ENCODE data around the gene ATP6V0E2. TPM values are rescaled to one million over a fixed set of nuclear protein-coding genes. Genes with fewer than 3 reads are reported as not detected.

The ATP6V0E2 gene
- total RNA-seq, 1 donor from 2014 or later: 54.3 TPM

GRCh38 chr7:149832332-149833041 lies 41.3 kb upstream of the ATP6V0E2 start:
- Mint-ChIP-seq H3K27me3 (ENCODE audit: low read depth) (peaks cover 15% of the 10 kb centered on the region), H3K4me1 (ENCODE audit: low read depth) (peaks cover under 1% of the 10 kb centered on the region), H3K27ac (no peak overlapping the region), H3K9me3 (no peaks in the 10 kb centered on the region), H3K4me3 (ENCODE audit: low read depth) (no peak overlapping the region), H3K36me3 (ENCODE audit: low read depth) (no peaks in the 10 kb centered on the region)
- DNase-seq (ENCODE audit: low spot score): no peak
- intact Hi-C loops (cut with micrococcal nuclease): no loop called here

- H3K36me3 Mint-ChIP-seq (ENCODE audit: low read depth): no peaks in the 10 kb centered on the region
- no peaks in the 10 kb centered on the region for H3K9me3 Mint-ChIP-seq
- no peak overlapping the region for H3K27ac Mint-ChIP-seq
- H3K4me1 Mint-ChIP-seq (ENCODE audit: low read depth): peaks cover 6% of the 10 kb centered on the region
- DNase-seq (ENCODE audit: low spot score): no peak
- no peak overlapping the region for H3K4me3 Mint-ChIP-seq (ENCODE audit: low read depth)
- intact Hi-C loops (cut with micrococcal nuclease): no loop called here
- peaks cover 15% of the 10 kb centered on the region for H3K27me3 Mint-ChIP-seq (ENCODE audit: low read depth)
Observed at GRCh38 chr7:149833495-149834130, 40.2 kb upstream of the ATP6V0E2 start.

- Mint-ChIP-seq H3K9me3 (no peaks in the 10 kb centered on the region), H3K4me1 (ENCODE audit: low read depth) (peaks cover 14% of the 10 kb centered on the region), H3K27me3 (ENCODE audit: low read depth) (peaks cover 15% of the 10 kb centered on the region), H3K4me3 (ENCODE audit: low read depth) (no peak overlapping the region), H3K27ac (no peak overlapping the region), H3K36me3 (ENCODE audit: low read depth) (no peaks in the 10 kb centered on the region)
- intact Hi-C loops (cut with micrococcal nuclease): no loop called here
- DNase-seq (ENCODE audit: low spot score): no peak
Observed at GRCh38 chr7:149834601-149835000, 39.2 kb upstream of the ATP6V0E2 start.

- Mint-ChIP-seq H3K36me3 (ENCODE audit: low read depth) (peaks cover 3% of the 10 kb centered on the region), H3K27me3 (ENCODE audit: low read depth) (peaks cover 15% of the 10 kb centered on the region), H3K4me1 (ENCODE audit: low read depth) (peaks cover 19% of the 10 kb centered on the region), H3K9me3 (no peaks in the 10 kb centered on the region), H3K27ac (no peak overlapping the region), H3K4me3 (ENCODE audit: low read depth) (no peak overlapping the region)
- no peak for DNase-seq (ENCODE audit: low spot score)
- intact Hi-C loops (cut with micrococcal nuclease): loop anchor here (5.0 kb wide), 2 partner anchors 64 to 1221 kb away; partner anchors contain the start of genes CDK5, SLC4A2 and ZNF467
Observed at GRCh38 chr7:149836434-149836833, 37.3 kb upstream of the ATP6V0E2 start.

GRCh38 chr7:149837564-149838223 lies 36.1 kb upstream of the ATP6V0E2 start:
- intact Hi-C loops (cut with micrococcal nuclease): loop anchor here (1.0 to 5.0 kb wide), 5 partner anchors 36 to 1220 kb away; partner anchors contain the start of genes ATP6V0E2, CDK5, SLC4A2 and ZNF467
- Mint-ChIP-seq H3K9me3 (no peaks in the 10 kb centered on the region), H3K27me3 (ENCODE audit: low read depth) (peaks cover 14% of the 10 kb centered on the region), H3K4me1 (ENCODE audit: low read depth) (peaks cover 20% of the 10 kb centered on the region), H3K36me3 (ENCODE audit: low read depth) (peaks cover 3% of the 10 kb centered on the region), H3K4me3 (ENCODE audit: low read depth) (peak overlapping the region; percentile 88), H3K27ac (no peak overlapping the region)
- no peak for DNase-seq (ENCODE audit: low spot score)

GRCh38 chr7:149838224-149838991 lies 35.4 kb upstream of the ATP6V0E2 start, which contains the start of gene ZNF862:
TSS of gene ZNF862 (plus strand) at chr7:149838375. CDS start at chr7:149838612, 237 bp downstream.
- H3K36me3 Mint-ChIP-seq (ENCODE audit: low read depth): peaks cover 3% of the 10 kb centered on the region
- peak; percentile 95 for DNase-seq (ENCODE audit: low spot score)

GRCh38 chr7:149838992-149839408 lies 34.8 kb upstream of the ATP6V0E2 start:
- peaks cover 11% of the 10 kb centered on the region for H3K27me3 Mint-ChIP-seq (ENCODE audit: low read depth)
- no peaks in the 10 kb centered on the region for H3K9me3 Mint-ChIP-seq
- no peak for DNase-seq (ENCODE audit: low spot score)
- peaks cover 22% of the 10 kb centered on the region for H3K4me1 Mint-ChIP-seq (ENCODE audit: low read depth)
- intact Hi-C loops (cut with micrococcal nuclease): loop anchor here (1.0 to 5.0 kb wide), 5 partner anchors 34 to 1218 kb away; partner anchors contain the start of genes ATP6V0E2, CDK5, SLC4A2 and ZNF467
- peak overlapping the region; percentile 88 for H3K4me3 Mint-ChIP-seq (ENCODE audit: low read depth)
- H3K36me3 Mint-ChIP-seq (ENCODE audit: low read depth): peaks cover 3% of the 10 kb centered on the region
- peak overlapping the region; percentile 56 for H3K27ac Mint-ChIP-seq

More at GRCh38 chr7:149838224-149838991, 35.4 kb upstream of the ATP6V0E2 start, which contains the start of gene ZNF862:
- H3K4me3 Mint-ChIP-seq (ENCODE audit: low read depth): peak within 1 kb of the TSS; percentile 88
- no peaks in the 10 kb centered on the region for H3K9me3 Mint-ChIP-seq
- intact Hi-C loops (cut with micrococcal nuclease): loop anchor here (1.0 to 5.0 kb wide), 5 partner anchors 35 to 1219 kb away; partner anchors contain the start of genes ATP6V0E2, CDK5, SLC4A2 and ZNF467
- peaks cover 21% of the 10 kb centered on the region for H3K4me1 Mint-ChIP-seq (ENCODE audit: low read depth)
- H3K27ac Mint-ChIP-seq: peak within 1 kb of the TSS; percentile 56
- peaks cover 11% of the 10 kb centered on the region for H3K27me3 Mint-ChIP-seq (ENCODE audit: low read depth)

- intact Hi-C loops (cut with micrococcal nuclease): loop anchor here (5.0 kb wide), 2 partner anchors 68 to 1217 kb away; partner anchors contain the start of genes CDK5, SLC4A2 and ZNF467
- peaks cover 3% of the 10 kb centered on the region for H3K36me3 Mint-ChIP-seq (ENCODE audit: low read depth)
- H3K4me1 Mint-ChIP-seq (ENCODE audit: low read depth): peaks cover 22% of the 10 kb centered on the region
- no peak overlapping the region for H3K27ac Mint-ChIP-seq
- DNase-seq (ENCODE audit: low spot score): no peak
- H3K4me3 Mint-ChIP-seq (ENCODE audit: low read depth): peak overlapping the region; percentile 88
- peaks cover 3% of the 10 kb centered on the region for H3K27me3 Mint-ChIP-seq (ENCODE audit: low read depth)
- H3K9me3 Mint-ChIP-seq: no peaks in the 10 kb centered on the region
Observed at GRCh38 chr7:149839933-149840332, 33.8 kb upstream of the ATP6V0E2 start.

- intact Hi-C loops (cut with micrococcal nuclease): no loop called here
- Mint-ChIP-seq H3K4me3 (ENCODE audit: low read depth) (no peak overlapping the region), H3K27me3 (ENCODE audit: low read depth) (no peaks in the 10 kb centered on the region), H3K9me3 (no peaks in the 10 kb centered on the region), H3K36me3 (ENCODE audit: low read depth) (peaks cover 10% of the 10 kb centered on the region), H3K4me1 (ENCODE audit: low read depth) (peaks cover 16% of the 10 kb centered on the region), H3K27ac (no peak overlapping the region)
- DNase-seq (ENCODE audit: low spot score): no peak
Observed at GRCh38 chr7:149843566-149843965, 30.2 kb upstream of the ATP6V0E2 start.

- H3K36me3 Mint-ChIP-seq (ENCODE audit: low read depth): peaks cover 18% of the 10 kb centered on the region
- H3K27ac Mint-ChIP-seq: no peak overlapping the region
- H3K4me1 Mint-ChIP-seq (ENCODE audit: low read depth): peaks cover 10% of the 10 kb centered on the region
- H3K4me3 Mint-ChIP-seq (ENCODE audit: low read depth): no peak overlapping the region
- no peaks in the 10 kb centered on the region for H3K27me3 Mint-ChIP-seq (ENCODE audit: low read depth)
- intact Hi-C loops (cut with micrococcal nuclease): no loop called here
- DNase-seq (ENCODE audit: low spot score): no peak
- H3K9me3 Mint-ChIP-seq: no peaks in the 10 kb centered on the region
Observed at GRCh38 chr7:149844445-149844844, 29.3 kb upstream of the ATP6V0E2 start.

GRCh38 chr7:149845257-149845980 lies 28.4 kb upstream of the ATP6V0E2 start:
- Mint-ChIP-seq H3K4me1 (ENCODE audit: low read depth) (peaks cover 12% of the 10 kb centered on the region), H3K4me3 (ENCODE audit: low read depth) (no peak overlapping the region), H3K36me3 (ENCODE audit: low read depth) (peaks cover 24% of the 10 kb centered on the region), H3K27ac (no peak overlapping the region), H3K27me3 (ENCODE audit: low read depth) (no peaks in the 10 kb centered on the region), H3K9me3 (no peaks in the 10 kb centered on the region)
- intact Hi-C loops (cut with micrococcal nuclease): no loop called here
- no peak for DNase-seq (ENCODE audit: low spot score)

Measured in activated T-helper 2 cell treated with anti-CD3 and anti-CD28 coated beads, Interferon-gamma antibody, Interleukin-2, Interleukin-4, amounts not matched to agents 10 μg/mL and 5 μg/mL and 100 μg/mL, durations not matched to agents 14 hours and 24 hours and 36 hours (primary cell).